PC-3 (cell line): Measurements from ENCODE around the gene RAB44. TPM values are rescaled to one million over a fixed set of nuclear protein-coding genes. Genes with fewer than 3 reads are reported as not detected.

Experiments
- ATAC-seq: fragments of 200-7000 bp; cut with Tn5 transposase; 2 replicates; pipeline ENCODE4 v1.9.1; 2020; ENCODE audit warnings: mild to moderate bottlenecking, moderate library complexity
- Bru-seq: library from RNA; stranded (reverse); fragments of 400-500 nt; gene quantifications from one replicate; lab custom pipeline; 2021; lab: Mats Ljungman, UMichigan
- BruChase-seq, 2 experiments: library from RNA; stranded (reverse); fragments of 400-500 nt; gene quantifications; one replicate each; lab custom pipeline; 2021; lab: Mats Ljungman, UMichigan
- BruUV-seq: library from RNA; stranded (reverse); fragments of 400-500 nt; replicated peaks from 2 replicates; lab custom pipeline; 2021; lab: Mats Ljungman, UMichigan
- CTCF ChIA-PET: fragments of 300-600 bp; sonication (Branson Sonifier 250); formaldehyde crosslinking; loops from one replicate; lab custom pipeline; 2022; ENCODE audit warnings: antibody characterized with exemption; lab: Charles Lee
- POLR2A ChIA-PET: fragments of 300-600 bp; sonication (Branson Sonifier 250); formaldehyde crosslinking; loops from one replicate; lab custom pipeline; 2022; ENCODE audit warnings: antibody characterized with exemption; ENCODE audit not compliant: unreplicated experiment; lab: Charles Lee
- DNase-seq: peaks from one replicate; pipeline ENCODE4 v3.0.0-alpha.2; 2015
- H2AFZ ChIP-seq: fragments of 300-600 bp; sonication (generic); 2 replicates; pipeline ENCODE4 v1.6.0; 2016; ENCODE audit warnings: antibody characterized with exemption, low read length
- H3F3A ChIP-seq: fragments of 300-600 bp; sonication (generic); one replicate; pipeline ENCODE4 v1.6.0; 2017; ENCODE audit warnings: antibody characterized with exemption, low read length, control low read depth, mild to moderate bottlenecking; ENCODE audit not compliant: unreplicated experiment
- H3K27ac ChIP-seq: fragments of 300-600 bp; sonication (generic); 2 replicates; pipeline ENCODE4 v1.5.1; 2016; ENCODE audit warnings: mild to moderate bottlenecking, low read length
- H3K27me3 ChIP-seq: fragments of 300-600 bp; sonication (generic); 2 replicates; pipeline ENCODE4 v1.6.1; 2016; ENCODE audit warnings: low read length, mixed read lengths
- H3K36me3 ChIP-seq: fragments of 300-600 bp; sonication (generic); 2 replicates; pipeline ENCODE4 v1.6.1; 2016; ENCODE audit warnings: low read depth, mixed run types, low read length, mixed read lengths
- H3K4me1 ChIP-seq: fragments of 300-600 bp; sonication (generic); 2 replicates; pipeline ENCODE4 v1.5.1; 2016; ENCODE audit warnings: low read length; ENCODE audit not compliant: insufficient read depth
- H3K4me2 ChIP-seq: fragments of 300-600 bp; sonication (generic); 2 replicates; pipeline ENCODE4 v1.6.0; 2016; ENCODE audit warnings: low read length
- H3K4me3 ChIP-seq: fragments of 300-600 bp; sonication (generic); 2 replicates; pipeline ENCODE4 v1.5.1; 2016; ENCODE audit warnings: mild to moderate bottlenecking, low read length, mixed read lengths
- H3K79me2 ChIP-seq: fragments of 300-600 bp; sonication (generic); 2 replicates; pipeline ENCODE4 v1.6.1; 2017; ENCODE audit warnings: low read length, mixed read lengths
- H3K9ac ChIP-seq: fragments of 300-600 bp; sonication (generic); 2 replicates; pipeline ENCODE4 v1.6.0; 2016; ENCODE audit warnings: mild to moderate bottlenecking, low read length
- H3K9me2 ChIP-seq: fragments of 300-600 bp; sonication (generic); replicated peaks from 2 replicates; pipeline ENCODE4 v1.6.1; 2016; ENCODE audit warnings: mixed run types, low read length, mixed read lengths
- H3K9me3 ChIP-seq: fragments of 300-600 bp; sonication (generic); 2 replicates; pipeline ENCODE4 v1.6.1; 2016; ENCODE audit warnings: low read length, mixed read lengths
- H4K20me1 ChIP-seq: fragments of 300-600 bp; sonication (generic); 2 replicates; pipeline ENCODE4 v1.6.1; 2016; ENCODE audit warnings: low read length, mixed read lengths
- CTCF ChIP-seq: fragments of 300-600 bp; sonication (generic); conservative IDR thresholded peaks from 2 replicates; pipeline ENCODE4 v1.5.1; 2017; ENCODE audit warnings: antibody characterized with exemption, low read depth, mild to moderate bottlenecking, low read length
- EZH2 ChIP-seq: fragments of 300-600 bp; sonication (generic); IDR thresholded peaks from one replicate; pipeline ENCODE4 v1.6.1; 2017; ENCODE audit warnings: antibody characterized with exemption, mild to moderate bottlenecking, low read length; ENCODE audit not compliant: unreplicated experiment
- EZH2phosphoT487 ChIP-seq: fragments of 300-600 bp; sonication (generic); IDR thresholded peaks from 2 replicates; pipeline ENCODE4 v1.6.1; 2018; ENCODE audit warnings: mild to moderate bottlenecking, antibody characterized with exemption, low read length, borderline replicate concordance
- intact Hi-C: fragments of 100-400 bp; cut with micrococcal nuclease; formaldehyde crosslinking; loops from 2 replicates; pipeline ENCODE4 v1.9.0; 2023
- long read RNA-seq: library from polyadenylated mRNA; unstranded; transcript quantifications from one replicate; pipeline ENCODE4 v2.0.0, GENCODE V29; 2021; ENCODE audit not compliant: unreplicated experiment
- total RNA-seq: library from RNA; depleted of rRNA; stranded (reverse); fragments of >200 nt; gene quantifications from 2 replicates; pipeline ENCODE4 v1.2.3, GENCODE V29; 2014; rRNA removed

RAB44 gene
- total RNA-seq, result not detected in 2 replicates
- percentile 14 among the genes with signal in this experiment for Bru-seq, nascent RNA
- percentile 22 among the genes with signal in this experiment for BruChase-seq, experiment 1, labeled RNA remaining after a 6-hour chase
- percentile 26 among the genes with signal in this experiment for BruChase-seq, experiment 2, labeled RNA remaining after a 2-hour chase
- long read RNA-seq, result 0 reads

- Histone ChIP-seq H3K27ac (no peak within 1 kb of the TSS), H3K9ac (no peak within 1 kb of the TSS), H3K9me3 (no peaks in the 10 kb centered on the region), H3K4me3 (no peak within 1 kb of the TSS), H2AFZ (no peak within 1 kb of the TSS), H3K9me2 (no peaks in the 10 kb centered on the region), H3K4me2 (no peak within 1 kb of the TSS), H3K36me3 (no peaks in the 10 kb centered on the region), H3K4me1 (peaks cover 6% of the 10 kb centered on the region; the same call in 1 of the 2 replicates), H3F3A (no peaks in the 10 kb centered on the region), H4K20me1 (no peaks in the 10 kb centered on the region), H3K79me2 (no peaks in the 10 kb centered on the region), H3K27me3 (no peaks in the 10 kb centered on the region)
- ATAC-seq, result no peak
- CTCF ChIA-PET, result no interaction called here
- BruUV-seq, result no TSS peak
- intact Hi-C loops, result no loop called here
- POLR2A ChIA-PET, result no interaction called here
- no peak for TF ChIP-seq CTCF
- TF ChIP-seq EZH2, result no peak
- no peak for TF ChIP-seq EZH2phosphoT487
- DNase-seq, result no peak
These were observed at the start of gene RAB44 for GRCh38 chr6:36697481-36697903. RAB44 (plus strand) TSS chr6:36697826; CDS start chr6:36704236, 6,410 bp downstream.

GRCh38 chr6:36649086-36649485, 48.5 kb upstream of the RAB44 start:
- ChIA-PET POLR2A (no interaction called here), CTCF (no interaction called here)
- Histone ChIP-seq H4K20me1 (no peaks in the 10 kb centered on the region), H3K4me2 (no peak overlapping the region), H3K9me3 (no peaks in the 10 kb centered on the region), H3K27ac (no peak overlapping the region), H3K4me3 (no peak overlapping the region), H3K9me2 (no peaks in the 10 kb centered on the region), H3K27me3 (no peaks in the 10 kb centered on the region), H3K9ac (no peak overlapping the region), H3K4me1 (peaks cover 4% of the 10 kb centered on the region), H3F3A (no peaks in the 10 kb centered on the region), H3K79me2 (no peaks in the 10 kb centered on the region), H2AFZ (no peak overlapping the region), H3K36me3 (no peaks in the 10 kb centered on the region)
- BruUV-seq, result no TSS peak
- intact Hi-C loops, result no loop called here
- no peak for DNase-seq
- ATAC-seq, result no peak
- no peak for TF ChIP-seq EZH2
- no peak for TF ChIP-seq EZH2phosphoT487
- no peak for TF ChIP-seq CTCF

GRCh38 chr6:36649701-36650484, 47.7 kb upstream of the RAB44 start:
- Histone ChIP-seq H3K27ac (no peak overlapping the region), H3F3A (no peaks in the 10 kb centered on the region), H3K27me3 (no peaks in the 10 kb centered on the region), H3K9me2 (no peaks in the 10 kb centered on the region), H3K4me2 (no peak overlapping the region), H3K9me3 (no peaks in the 10 kb centered on the region), H3K4me3 (no peak overlapping the region), H3K4me1 (no peaks in the 10 kb centered on the region; the same call in 1 of the 2 replicates), H3K79me2 (no peaks in the 10 kb centered on the region), H2AFZ (no peak overlapping the region), H4K20me1 (no peaks in the 10 kb centered on the region), H3K9ac (no peak overlapping the region), H3K36me3 (no peaks in the 10 kb centered on the region)
- DNase-seq (no peak), ATAC-seq (no peak)
- intact Hi-C loops, result no loop called here
- no TSS peak for BruUV-seq
- ChIA-PET POLR2A (no interaction called here), CTCF (no interaction called here)
- TF ChIP-seq CTCF (no peak), EZH2phosphoT487 (no peak), EZH2 (no peak)
